22Rv1 (cell line): ENCODE data around the gene FAM234B.

Experiments used
- ZFX ChIP-seq: fragments of 450-650 bp; IDR thresholded peaks from 2 replicates; pipeline ENCODE4 v1.6.1; 2017; ENCODE audit warnings: antibody characterized with exemption, borderline replicate concordance
- TF ChIP-seq, protein P1 (sequence below): fragments of 450-650 bp; IDR thresholded peaks from 2 replicates; pipeline ENCODE4 v1.5.1; 2017; ENCODE audit warnings: mild to moderate bottlenecking

DNA sequence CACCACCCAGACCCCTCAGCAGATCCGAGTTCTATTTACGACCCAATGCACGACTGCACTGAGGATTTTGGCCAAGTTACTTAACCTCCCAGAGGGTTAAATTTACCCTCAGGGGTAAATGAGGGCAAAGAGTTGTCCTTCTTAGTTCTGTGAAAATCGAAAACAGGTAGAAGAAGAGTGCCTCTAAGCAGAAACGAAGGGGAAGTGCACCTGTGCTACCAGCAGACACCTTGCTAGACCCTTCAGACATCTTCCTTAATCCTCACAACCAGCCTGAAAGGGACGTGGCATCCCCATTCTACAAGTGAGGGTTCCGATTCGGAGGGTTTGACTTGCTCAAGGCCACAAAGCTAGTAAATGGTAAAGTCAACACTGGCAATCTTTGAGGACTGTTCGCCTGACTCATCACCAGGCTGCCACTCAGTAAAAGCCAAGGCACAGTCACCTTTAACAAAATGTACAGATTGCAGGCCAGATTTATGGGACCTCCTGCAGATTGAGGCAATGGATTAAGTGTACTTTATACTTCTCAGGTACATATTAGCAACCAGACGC is 57.7 kb downstream of the FAM234B start:
- TF ChIP-seq, protein P1, sequence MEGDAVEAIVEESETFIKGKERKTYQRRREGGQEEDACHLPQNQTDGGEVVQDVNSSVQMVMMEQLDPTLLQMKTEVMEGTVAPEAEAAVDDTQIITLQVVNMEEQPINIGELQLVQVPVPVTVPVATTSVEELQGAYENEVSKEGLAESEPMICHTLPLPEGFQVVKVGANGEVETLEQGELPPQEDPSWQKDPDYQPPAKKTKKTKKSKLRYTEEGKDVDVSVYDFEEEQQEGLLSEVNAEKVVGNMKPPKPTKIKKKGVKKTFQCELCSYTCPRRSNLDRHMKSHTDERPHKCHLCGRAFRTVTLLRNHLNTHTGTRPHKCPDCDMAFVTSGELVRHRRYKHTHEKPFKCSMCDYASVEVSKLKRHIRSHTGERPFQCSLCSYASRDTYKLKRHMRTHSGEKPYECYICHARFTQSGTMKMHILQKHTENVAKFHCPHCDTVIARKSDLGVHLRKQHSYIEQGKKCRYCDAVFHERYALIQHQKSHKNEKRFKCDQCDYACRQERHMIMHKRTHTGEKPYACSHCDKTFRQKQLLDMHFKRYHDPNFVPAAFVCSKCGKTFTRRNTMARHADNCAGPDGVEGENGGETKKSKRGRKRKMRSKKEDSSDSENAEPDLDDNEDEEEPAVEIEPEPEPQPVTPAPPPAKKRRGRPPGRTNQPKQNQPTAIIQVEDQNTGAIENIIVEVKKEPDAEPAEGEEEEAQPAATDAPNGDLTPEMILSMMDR = no peak
- TF ChIP-seq ZFX = no peak
